Thoracic aorta (tissue), 2 donors: ENCODE results near the gene SERPINA6. TPM values are rescaled to one million over a fixed set of nuclear protein-coding genes. Genes with fewer than 3 reads are reported as not detected.

Experiments
- ATAC-seq: fragments of 150-250 bp; one replicate; pipeline ENCODE4 v1.8.0; 2017; ENCODE audit warnings: low read depth; ENCODE audit not compliant: insufficient number of reproducible peaks, low FRiP score
- DNase-seq: peaks from one replicate; pipeline ENCODE4 v3.0.0-alpha.2; 2020; ENCODE audit warnings: low spot score
- H3K27ac ChIP-seq, 2 donors: fragments of 200-600 bp; sonication (generic); 1 replicate in 1 of 2; 2 replicates in 1 of 2; pipeline ENCODE4 v1.5.1; 2016; ENCODE audit warnings: mild to moderate bottlenecking in 2 of 2, moderate library complexity in 2 of 2
- H3K27me3 ChIP-seq: fragments of 200-600 bp; sonication (generic); replicated peaks from 2 replicates; pipeline ENCODE4 v1.6.0; 2016; ENCODE audit warnings: mild to moderate bottlenecking; ENCODE audit not compliant: insufficient read depth
- H3K36me3 ChIP-seq: fragments of 200-600 bp; sonication (generic); one replicate; pipeline ENCODE4 v1.5.1; 2016
- H3K4me1 ChIP-seq, 2 donors: fragments of 200-600 bp; sonication (generic); 1 replicate in 1 of 2; 2 replicates in 1 of 2; pipeline versions ENCODE4 v1.5.1 to v1.6.0; 2016; ENCODE audit warnings: low read depth in 2 of 2, mild to moderate bottlenecking in 1 of 2; ENCODE audit not compliant: control insufficient read depth in 1 of 2
- H3K4me3 ChIP-seq: fragments of 200-600 bp; sonication (generic); 2 replicates; pipeline ENCODE4 v1.5.1; 2016; ENCODE audit warnings: mild to moderate bottlenecking
- H3K9me3 ChIP-seq: fragments of 200-600 bp; sonication (generic); 2 replicates; pipeline ENCODE4 v1.5.1; 2016
- total RNA-seq, 2 donors: library from RNA; depleted of rRNA; stranded (reverse); fragments of >200 nt; gene quantifications; one replicate each; pipeline versions ENCODE4 v1.1.0 to v1.2.3, GENCODE V29; 2016
- TF ChIP-seq, protein P1 (sequence below): fragments of 200-600 bp; sonication (generic); IDR thresholded peaks from one replicate; pipeline ENCODE4 v1.5.1; 2019; ENCODE audit warnings: antibody characterized with exemption

The SERPINA6 gene
- total RNA-seq, 2 donors from 2014 or later = not detected

DNA sequence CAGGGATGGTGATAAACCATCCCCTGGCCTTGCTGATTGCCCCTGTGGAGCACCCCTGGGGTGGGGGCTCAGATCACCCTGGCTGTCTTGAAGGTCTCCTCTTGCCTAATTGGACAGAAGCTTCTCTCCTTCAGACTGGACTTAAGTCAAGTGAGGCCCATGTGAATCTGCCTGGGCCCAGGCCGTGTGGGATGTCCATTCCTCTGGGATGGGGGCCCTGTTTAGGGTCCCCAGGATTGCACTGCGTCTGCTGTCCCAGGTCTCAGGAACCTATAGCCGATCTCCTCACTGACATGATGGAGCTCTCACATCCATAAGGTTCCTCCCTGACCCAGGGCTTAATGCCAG, 45.1 kb upstream of the SERPINA6 start:
- H3K27ac ChIP-seq = no peak overlapping the region

DNA sequence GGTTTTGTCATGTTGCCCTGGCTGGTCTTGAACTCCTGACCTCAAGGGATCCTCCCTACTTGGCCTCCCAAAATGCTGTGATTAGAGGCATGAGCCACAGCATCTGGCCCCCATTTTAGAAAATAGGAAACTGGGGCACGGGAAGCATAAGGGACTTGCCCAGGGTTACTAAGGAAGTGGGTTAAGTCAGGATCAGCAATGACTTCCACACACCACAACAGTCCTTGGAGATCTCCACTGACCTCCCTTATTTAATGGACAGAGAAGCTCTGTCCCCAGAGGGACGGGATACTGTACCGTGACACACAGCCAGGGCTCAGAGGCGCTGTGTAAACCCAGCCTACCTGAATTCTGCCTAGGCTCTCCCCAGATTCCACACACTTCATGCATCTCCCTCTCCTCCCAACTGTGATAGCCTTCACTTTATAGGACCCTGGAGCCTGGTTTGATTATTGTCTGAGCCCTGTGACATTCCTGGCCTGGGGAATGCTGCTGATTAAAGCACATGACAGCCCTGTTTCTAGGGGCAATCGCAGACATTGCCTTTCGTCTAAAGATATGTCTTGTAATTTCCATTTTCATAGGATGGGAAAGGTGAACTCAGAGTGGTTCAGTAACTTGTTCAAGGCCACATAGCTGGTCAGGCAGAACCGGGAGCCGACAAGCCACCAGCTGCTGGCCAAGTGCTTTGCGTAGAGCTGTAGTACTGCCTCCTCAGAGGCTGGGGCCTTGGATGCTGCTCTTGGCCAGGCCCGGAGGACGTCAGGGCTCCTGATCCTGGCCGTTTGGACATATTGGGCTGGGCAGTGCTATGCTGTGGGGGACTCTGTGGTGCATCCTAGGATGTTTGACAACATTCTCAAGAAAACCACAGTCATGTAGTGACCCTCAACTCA, 44.5 kb upstream of the SERPINA6 start:
- Histone ChIP-seq H3K4me3 (no peak overlapping the region), H3K9me3 (no peaks in the 10 kb centered on the region), H3K27me3 (no peaks in the 10 kb centered on the region), H3K36me3 (no peaks in the 10 kb centered on the region), H3K4me1 (no peaks in the 10 kb centered on the region), H3K27ac (no peak overlapping the region)
- TF ChIP-seq, protein P1, sequence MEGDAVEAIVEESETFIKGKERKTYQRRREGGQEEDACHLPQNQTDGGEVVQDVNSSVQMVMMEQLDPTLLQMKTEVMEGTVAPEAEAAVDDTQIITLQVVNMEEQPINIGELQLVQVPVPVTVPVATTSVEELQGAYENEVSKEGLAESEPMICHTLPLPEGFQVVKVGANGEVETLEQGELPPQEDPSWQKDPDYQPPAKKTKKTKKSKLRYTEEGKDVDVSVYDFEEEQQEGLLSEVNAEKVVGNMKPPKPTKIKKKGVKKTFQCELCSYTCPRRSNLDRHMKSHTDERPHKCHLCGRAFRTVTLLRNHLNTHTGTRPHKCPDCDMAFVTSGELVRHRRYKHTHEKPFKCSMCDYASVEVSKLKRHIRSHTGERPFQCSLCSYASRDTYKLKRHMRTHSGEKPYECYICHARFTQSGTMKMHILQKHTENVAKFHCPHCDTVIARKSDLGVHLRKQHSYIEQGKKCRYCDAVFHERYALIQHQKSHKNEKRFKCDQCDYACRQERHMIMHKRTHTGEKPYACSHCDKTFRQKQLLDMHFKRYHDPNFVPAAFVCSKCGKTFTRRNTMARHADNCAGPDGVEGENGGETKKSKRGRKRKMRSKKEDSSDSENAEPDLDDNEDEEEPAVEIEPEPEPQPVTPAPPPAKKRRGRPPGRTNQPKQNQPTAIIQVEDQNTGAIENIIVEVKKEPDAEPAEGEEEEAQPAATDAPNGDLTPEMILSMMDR = no peak
- DNase-seq = no peak
- no peak for ATAC-seq

More for the DNA sequence above, 45.1 kb upstream of the SERPINA6 start:
- TF ChIP-seq, protein P1 = no peak
- Histone ChIP-seq H3K27me3 (no peaks in the 10 kb centered on the region), H3K4me1 (no peaks in the 10 kb centered on the region), H3K4me3 (no peak overlapping the region), H3K9me3 (no peaks in the 10 kb centered on the region), H3K36me3 (no peaks in the 10 kb centered on the region)
- no peak for ATAC-seq
- no peak for DNase-seq

DNA sequence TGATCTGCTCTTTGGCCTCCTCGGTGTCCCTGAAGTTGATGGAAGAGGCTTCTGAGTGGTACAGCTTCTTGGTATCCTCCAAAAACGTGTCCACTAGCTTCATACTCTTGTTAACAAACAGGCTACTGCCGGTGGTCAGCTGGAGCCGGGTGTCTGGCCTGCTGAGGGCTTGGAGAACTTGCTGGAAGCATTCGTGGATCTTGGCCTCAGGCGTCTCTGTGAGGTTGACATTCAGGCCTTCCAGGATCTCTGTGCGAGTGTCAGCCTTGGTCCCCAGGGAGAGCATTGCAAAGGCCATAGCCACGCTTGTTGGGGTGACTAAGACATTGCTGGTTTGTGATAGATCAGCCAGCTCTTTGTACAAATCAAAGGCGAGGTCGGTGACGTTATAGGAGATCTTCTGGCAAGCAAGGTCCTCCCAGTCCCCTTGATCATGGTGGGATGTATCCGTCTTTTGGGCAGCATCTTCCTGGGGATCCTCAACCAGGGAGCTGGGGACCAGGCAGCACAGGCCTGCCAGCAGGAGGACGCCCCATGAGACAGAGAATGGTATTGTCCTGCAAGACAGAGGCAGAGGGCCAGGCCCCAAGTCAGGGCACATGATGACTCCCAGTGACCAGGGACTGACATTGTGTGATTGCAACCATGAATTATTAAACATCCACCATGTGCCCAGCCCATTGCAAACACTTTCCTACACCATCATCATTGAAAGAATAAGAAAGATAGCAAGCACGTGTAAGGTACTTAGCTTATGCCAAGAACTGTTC, 43.2 kb upstream of the SERPINA6 start, which contains the start of gene SERPINA2:
SERPINA2 (minus strand) TSS at position 553 of the 770 bp plus-strand sequence.
- DNase-seq (no peak), ATAC-seq (no peak)
- Histone ChIP-seq H3K9me3 (no peaks in the 10 kb centered on the region), H3K4me3 (no peak within 1 kb of the TSS), H3K27me3 (no peaks in the 10 kb centered on the region), H3K36me3 (no peaks in the 10 kb centered on the region), H3K4me1 (no peaks in the 10 kb centered on the region), H3K27ac (no peak within 1 kb of the TSS)
- TF ChIP-seq, protein P1 = no peak

DNA sequence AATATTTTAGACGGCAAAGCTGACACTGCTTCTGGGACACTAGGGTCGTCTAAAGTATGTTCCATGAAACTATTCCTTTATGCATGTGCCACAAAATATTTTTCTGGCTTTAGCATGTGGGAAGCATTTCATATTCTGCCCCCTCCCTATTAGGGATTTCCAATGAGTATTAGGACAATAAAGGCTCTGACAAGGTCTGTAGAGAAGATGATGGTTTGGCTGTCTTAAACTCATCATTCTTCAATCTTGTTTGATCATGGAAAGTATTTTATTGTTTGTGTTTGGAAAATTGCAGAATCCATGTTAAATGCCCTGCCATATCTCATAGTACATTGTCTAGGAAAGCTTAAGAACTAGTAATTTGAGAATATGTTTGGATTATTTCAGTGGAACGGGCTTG, 42.5 kb upstream of the SERPINA6 start:
- no peak overlapping the region for H3K27ac ChIP-seq
- H3K27me3 ChIP-seq = no peaks in the 10 kb centered on the region
- TF ChIP-seq, protein P1 = no peak
- no peaks in the 10 kb centered on the region for H3K9me3 ChIP-seq
- no peaks in the 10 kb centered on the region for H3K4me1 ChIP-seq
- no peak overlapping the region for H3K4me3 ChIP-seq
- ATAC-seq (no peak), DNase-seq (no peak)
- no peaks in the 10 kb centered on the region for H3K36me3 ChIP-seq

DNA sequence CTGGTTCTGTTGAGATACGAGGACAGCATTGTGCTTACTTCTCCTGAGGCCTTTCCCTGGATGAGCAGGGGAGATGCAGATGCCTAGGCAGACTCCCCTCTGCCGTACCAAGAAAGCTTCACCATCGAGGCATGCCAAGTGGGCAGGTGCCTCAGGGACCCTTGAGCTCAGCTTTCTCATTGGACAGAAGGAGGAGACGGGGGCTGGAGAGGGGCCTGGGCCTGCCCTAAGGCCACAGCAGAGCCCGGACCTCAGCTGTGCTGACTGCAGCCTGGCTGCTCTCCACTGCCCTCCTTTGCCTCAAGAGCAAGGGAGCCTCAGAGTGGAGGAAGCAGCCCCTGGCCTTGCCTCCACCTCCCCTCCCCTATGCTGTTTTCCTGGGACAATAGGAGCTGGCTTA, 41.8 kb upstream of the SERPINA6 start:
- H3K36me3 ChIP-seq = no peaks in the 10 kb centered on the region

More for the DNA sequence above, 41.8 kb upstream of the SERPINA6 start:
- H3K27me3 ChIP-seq = no peaks in the 10 kb centered on the region
- no peaks in the 10 kb centered on the region for H3K4me1 ChIP-seq
- DNase-seq = no peak
- no peak for ATAC-seq
- TF ChIP-seq, protein P1 = no peak
- no peaks in the 10 kb centered on the region for H3K9me3 ChIP-seq
- H3K4me3 ChIP-seq = no peak overlapping the region
- H3K27ac ChIP-seq = no peak overlapping the region
